ENCODE data around the gene POLA1.

Gene POLA1

DNA sequence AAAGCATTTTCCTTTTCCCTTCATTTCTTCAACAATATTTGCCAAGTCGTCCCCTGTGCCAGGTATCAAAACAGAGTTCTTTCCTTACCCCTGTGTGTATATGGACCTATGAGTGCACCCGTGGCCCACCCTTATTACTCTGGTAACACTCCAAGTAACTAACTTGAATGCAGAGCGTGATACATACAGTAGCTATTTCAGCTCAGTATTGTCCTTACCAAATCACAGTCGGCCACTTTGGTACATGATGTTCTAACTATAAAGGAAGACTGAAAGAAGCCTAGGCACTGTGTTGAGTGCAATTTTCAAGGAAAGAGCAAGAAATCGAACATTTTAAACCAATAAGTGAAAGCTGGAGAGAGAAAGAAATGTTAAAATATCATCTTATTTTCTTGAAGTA lies 233.7 kb downstream of the POLA1 start:
- H3K4me3 ChIP-seq (ENCODE audit: low read length): no peak overlapping the region
- no peak for DNase-seq (ENCODE audit: low read depth, low spot score)

DNA sequence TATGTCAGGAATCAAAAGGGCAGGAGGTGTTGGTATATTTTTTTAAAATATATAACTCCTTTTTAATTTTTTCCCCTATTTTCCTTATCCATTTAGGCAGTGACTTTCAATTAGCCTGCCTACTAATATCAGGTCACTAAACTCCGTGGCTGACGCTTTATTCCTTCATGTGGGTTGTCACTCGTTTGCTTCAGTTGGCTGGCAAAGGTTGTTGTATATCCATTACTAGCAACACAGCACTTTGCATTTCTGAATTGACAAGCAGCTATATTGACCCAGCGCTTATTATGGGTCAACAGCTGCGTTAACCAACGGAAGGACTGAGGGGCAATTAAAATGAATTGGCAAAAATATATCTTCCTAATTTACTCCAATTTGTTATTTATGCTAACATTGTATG lies 234.4 kb downstream of the POLA1 start:
- H3K4me3 ChIP-seq (ENCODE audit: low read length): no peak overlapping the region
- no peak for DNase-seq (ENCODE audit: low read depth, low spot score)

DNA sequence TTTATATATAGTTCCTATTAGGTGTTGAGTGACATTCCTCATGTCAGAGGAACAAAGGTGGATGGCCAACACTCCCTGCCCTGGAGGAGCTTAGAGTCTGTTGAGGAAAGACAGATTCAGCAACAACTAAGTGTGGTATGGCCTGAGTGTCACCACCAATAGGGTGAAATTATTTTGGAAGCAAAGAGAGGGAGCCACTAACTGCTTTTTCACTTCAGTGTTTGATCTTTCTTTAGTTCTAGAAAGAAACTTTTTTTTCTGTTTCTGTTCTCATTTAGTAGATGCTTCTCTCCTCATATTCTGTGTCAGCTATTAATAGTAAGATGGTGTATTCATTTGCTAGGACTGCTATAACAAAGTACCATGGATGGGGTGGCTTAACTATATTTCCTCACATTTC lies 240.6 kb downstream of the POLA1 start:
- H3K4me3 ChIP-seq (ENCODE audit: low read length): no peak overlapping the region
- no peak for DNase-seq (ENCODE audit: low read depth, low spot score)

DNA sequence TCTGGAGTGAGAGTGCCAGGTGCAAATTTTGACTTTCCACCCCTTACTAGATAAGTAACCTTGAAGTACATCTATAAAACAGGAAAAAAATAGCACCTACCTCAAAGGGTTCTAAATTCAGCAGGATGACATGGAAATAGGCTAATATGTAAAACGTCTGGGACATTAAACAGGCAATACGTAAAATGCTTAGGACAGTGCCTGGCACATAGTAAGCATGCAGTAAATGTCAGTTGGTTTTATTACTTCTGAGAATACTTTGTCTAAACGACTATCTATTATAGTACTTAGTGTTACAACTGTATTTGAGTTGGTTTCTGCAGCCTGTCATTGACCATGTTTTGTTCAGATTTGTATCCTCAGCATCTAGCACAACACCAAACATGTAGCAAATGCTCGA lies 251.3 kb downstream of the POLA1 start:
- no peak overlapping the region for H3K4me3 ChIP-seq (ENCODE audit: low read length)
- no peak for DNase-seq (ENCODE audit: low read depth, low spot score)

- DNase-seq (ENCODE audit: low read depth, low spot score): no peak
Measured at GRCh38 chrX:24946369-24946768, 252.7 kb downstream of the POLA1 start.

DNA sequence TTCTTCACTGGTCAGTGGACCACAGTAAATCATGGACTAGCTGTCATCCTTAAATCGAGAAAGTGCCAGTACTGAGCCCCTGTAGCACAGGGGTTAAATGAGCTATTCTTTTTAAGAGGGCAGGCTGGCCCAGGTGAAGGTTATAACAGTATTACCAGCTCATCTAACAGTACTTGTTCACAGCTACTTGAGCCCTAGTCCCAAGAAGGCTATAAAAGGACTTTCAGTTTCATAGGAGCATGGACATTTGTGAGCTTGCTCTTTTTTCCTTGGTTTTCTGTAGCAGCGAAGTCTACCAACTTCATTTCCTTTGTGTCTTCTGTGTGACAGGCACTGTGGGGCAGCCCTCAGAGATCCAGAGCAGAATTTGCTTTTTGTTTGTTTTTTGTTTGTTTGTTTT lies 261.0 kb downstream of the POLA1 start:
- no peak overlapping the region for H3K4me3 ChIP-seq (ENCODE audit: low read length)
- DNase-seq (ENCODE audit: low read depth, low spot score): no peak

More at GRCh38 chrX:24946369-24946768, 252.7 kb downstream of the POLA1 start:
- H3K4me3 ChIP-seq (ENCODE audit: low read length): no peak overlapping the region

DNA sequence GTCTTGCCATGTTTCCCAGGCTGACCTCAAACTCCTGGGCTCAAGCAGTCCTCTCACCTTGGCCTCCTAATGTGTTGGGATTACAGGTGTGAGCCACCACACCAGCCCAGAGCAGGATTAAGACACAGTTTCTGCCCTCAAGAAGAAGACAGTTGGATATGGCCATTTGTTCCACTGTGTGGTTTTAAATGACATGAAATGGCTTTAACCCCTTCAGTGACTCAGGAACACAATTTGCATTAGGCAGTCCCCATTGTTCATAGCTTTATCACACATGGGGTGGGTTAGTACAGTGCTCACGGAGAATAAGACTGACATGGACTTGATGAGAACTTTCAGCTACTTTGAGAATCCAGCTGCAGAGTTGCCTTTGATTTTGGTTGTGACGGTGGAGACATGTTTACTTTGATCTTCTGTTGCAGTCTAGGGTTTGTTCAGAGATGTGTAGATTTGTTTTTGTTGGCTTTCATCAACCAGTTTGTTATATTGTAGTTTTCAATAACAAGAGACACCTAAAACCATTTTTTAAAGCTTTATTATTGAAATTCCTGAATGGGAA lies 261.7 kb downstream of the POLA1 start:
- peak; percentile 16 for DNase-seq (ENCODE audit: low read depth, low spot score)
- no peak overlapping the region for H3K4me3 ChIP-seq (ENCODE audit: low read length)

DNA sequence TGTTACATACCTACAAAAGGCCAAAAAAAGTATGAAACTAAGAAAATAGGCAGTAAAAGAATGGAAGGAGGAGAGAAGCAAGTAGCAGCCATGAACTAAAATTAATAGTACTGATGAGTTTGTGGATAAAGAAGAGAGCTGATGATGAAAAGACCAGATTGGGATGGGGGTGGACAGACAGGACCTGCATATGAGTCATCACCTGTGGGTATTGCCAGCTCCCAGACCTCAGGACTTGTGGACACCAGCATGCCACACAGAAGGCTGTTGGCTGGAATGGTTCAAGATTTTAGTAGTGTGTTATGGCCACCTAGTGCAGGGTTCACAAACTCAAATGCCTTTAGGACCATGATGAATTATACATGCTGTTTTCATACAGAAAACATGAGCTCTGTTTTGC lies 263.1 kb downstream of the POLA1 start:
- no peak for DNase-seq (ENCODE audit: low read depth, low spot score)

DNA sequence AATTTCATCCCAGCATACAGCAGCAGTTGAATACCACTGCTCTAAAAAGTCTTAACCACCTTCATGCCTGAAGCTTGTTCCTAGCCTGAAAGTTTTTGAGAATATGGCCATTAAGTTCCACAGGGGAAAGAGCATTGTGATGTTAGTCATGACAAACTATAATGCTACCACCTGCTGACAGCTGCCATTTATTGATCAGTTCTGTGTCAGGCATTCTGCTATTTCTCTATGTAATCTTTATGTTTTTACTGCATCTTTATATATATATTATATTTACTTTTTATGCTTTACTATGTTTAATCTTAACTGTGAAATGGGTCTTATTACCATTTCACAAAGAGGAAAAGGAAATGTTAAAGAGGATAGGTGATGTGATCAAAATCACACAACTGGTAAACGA lies 268.1 kb downstream of the POLA1 start:
- H3K4me3 ChIP-seq (ENCODE audit: low read length): no peak overlapping the region
- DNase-seq (ENCODE audit: low read depth, low spot score): no peak

More for the DNA sequence above, 263.1 kb downstream of the POLA1 start:
- no peak overlapping the region for H3K4me3 ChIP-seq (ENCODE audit: low read length)

GRCh38 chrX:24963823-24964222 lies 270.1 kb downstream of the POLA1 start:
- DNase-seq (ENCODE audit: low read depth, low spot score): no peak
- no peak overlapping the region for H3K4me3 ChIP-seq (ENCODE audit: low read length)

- no peak overlapping the region for H3K4me3 ChIP-seq (ENCODE audit: low read length)
- DNase-seq (ENCODE audit: low read depth, low spot score): no peak
Measured at GRCh38 chrX:24965372-24965771, 271.7 kb downstream of the POLA1 start.

DNA sequence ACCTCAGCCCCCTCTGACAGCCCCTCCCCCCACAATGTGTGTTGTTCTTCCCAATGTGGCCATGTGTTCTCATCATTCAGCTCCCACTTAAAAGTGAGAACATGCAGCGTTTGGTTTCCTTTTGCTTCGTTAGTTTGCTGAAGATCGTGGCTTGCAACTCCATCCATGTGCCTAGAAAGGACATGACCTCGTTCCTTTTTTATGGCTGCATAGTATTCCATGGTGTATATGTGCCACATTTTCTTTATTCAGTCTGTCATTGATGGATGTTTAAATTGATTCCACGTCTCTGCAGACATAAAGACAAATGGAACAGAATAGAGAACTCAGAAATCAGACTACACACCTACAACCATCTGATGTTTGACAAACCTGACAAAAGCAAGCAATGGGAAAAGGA lies 276.1 kb downstream of the POLA1 start:
- no peak for DNase-seq (ENCODE audit: low read depth, low spot score)
- H3K4me3 ChIP-seq (ENCODE audit: low read length): no peak overlapping the region

- DNase-seq (ENCODE audit: low read depth, low spot score): no peak
- H3K4me3 ChIP-seq (ENCODE audit: low read length): no peak overlapping the region
Measured at GRCh38 chrX:24979081-24979480, 285.4 kb downstream of the POLA1 start.

- no peak overlapping the region for H3K4me3 ChIP-seq (ENCODE audit: low read length)
- no peak for DNase-seq (ENCODE audit: low read depth, low spot score)
Measured at GRCh38 chrX:24981030-24981429, 287.3 kb downstream of the POLA1 start.

GRCh38 chrX:24982306-24982965 lies 288.7 kb downstream of the POLA1 start:
- no peak overlapping the region for H3K4me3 ChIP-seq (ENCODE audit: low read length)
- DNase-seq (ENCODE audit: low read depth, low spot score): no peak

- no peak for DNase-seq (ENCODE audit: low read depth, low spot score)
- no peak overlapping the region for H3K4me3 ChIP-seq (ENCODE audit: low read length)
Measured at GRCh38 chrX:24983931-24984330, 290.2 kb downstream of the POLA1 start.

DNA sequence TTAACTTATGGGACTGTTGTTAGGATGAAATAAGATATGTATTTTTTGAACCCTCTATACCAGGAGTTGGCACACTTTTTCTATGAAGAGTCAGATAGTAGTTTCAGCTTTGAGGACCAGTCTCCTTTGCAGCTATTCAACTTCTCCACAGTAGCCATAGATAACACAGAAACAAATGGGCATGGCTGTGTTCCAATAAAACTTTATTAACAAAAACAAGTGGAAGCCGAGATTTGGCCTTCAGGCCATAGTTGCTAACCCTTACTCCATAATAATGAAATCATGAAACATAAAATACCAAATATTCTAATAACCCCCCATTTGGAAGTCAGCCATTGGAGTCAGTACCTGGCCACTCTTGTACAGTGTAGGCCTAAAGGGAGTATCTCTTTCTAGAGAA lies 291.4 kb downstream of the POLA1 start:
- no peak for DNase-seq (ENCODE audit: low read depth, low spot score)
- no peak overlapping the region for H3K4me3 ChIP-seq (ENCODE audit: low read length)

DNA sequence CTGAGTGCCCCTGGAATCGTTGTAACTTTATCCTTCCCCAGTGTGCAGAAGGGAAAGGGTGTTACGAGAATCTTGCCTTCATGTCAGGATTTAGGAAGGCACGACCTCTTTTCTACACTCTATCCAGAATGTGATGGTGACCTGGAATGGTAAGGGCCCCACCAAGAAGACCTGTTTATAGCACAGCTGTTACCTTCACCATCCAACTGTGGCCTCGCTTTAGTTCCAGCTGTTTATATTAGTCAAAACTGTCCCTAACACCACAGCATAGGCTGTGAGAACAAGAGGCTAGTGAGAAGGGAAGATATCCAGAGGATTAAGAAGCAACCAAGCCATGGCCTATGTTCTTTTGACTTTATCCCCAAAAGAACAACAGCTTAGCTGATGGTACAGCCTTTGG lies 294.0 kb downstream of the POLA1 start:
- DNase-seq (ENCODE audit: low read depth, low spot score): no peak
- H3K4me3 ChIP-seq (ENCODE audit: low read length): no peak overlapping the region

DNA sequence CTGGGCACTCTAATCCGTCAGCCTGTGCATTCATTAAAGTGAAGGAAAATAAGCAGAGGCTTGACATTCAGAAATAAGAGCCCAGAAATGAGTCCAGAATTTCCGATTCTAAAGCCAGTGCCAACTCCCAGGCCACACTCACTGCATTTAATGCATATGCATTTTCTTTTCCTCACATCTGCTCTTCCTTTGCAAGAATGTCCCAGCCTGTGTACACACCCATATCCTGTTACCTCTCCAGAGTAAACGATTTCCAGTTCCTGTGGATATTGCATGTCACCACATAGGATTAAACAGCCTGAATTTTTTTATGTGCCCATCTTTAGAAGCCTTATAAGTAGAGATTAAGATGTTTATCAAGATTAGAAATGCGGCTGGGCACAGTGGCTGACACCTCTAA lies 294.6 kb downstream of the POLA1 start:
- H3K4me3 ChIP-seq (ENCODE audit: low read length): no peak overlapping the region
- no peak for DNase-seq (ENCODE audit: low read depth, low spot score)

GRCh38 chrX:24990535-24990934 lies 296.8 kb downstream of the POLA1 start:
- H3K4me3 ChIP-seq (ENCODE audit: low read length): no peak overlapping the region
- no peak for DNase-seq (ENCODE audit: low read depth, low spot score)

DNA sequence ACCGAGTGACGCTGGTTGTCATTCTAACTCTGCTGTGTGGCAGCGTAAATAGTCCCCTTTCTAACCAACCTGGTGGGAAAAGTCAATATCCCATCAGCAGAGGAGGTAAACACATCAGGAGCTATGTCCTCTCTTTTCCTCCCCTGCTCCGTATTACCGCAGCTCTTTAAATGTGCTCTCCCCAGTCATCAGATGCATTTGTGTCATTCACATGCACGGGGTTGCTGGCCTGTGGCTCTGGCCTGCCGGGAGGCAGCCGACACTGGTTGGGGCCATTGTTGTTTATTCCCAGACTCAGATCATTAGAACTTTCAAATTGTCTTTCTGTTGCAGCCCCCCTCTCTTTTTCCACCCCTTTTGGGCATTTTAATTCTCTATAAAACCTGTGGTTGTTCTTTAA lies 300.2 kb downstream of the POLA1 start:
- H3K4me3 ChIP-seq (ENCODE audit: low read length): no peak overlapping the region
- no peak for DNase-seq (ENCODE audit: low read depth, low spot score)

Measured in Jurkat, Clone E6-1 (cell line).